ENCODE data around the gene TFF1. TPM values are rescaled to one million over a fixed set of nuclear protein-coding genes. Genes with fewer than 3 reads are reported as not detected.

Gene TFF1
- polyA plus RNA-seq (not detected in 2 replicates), polyA minus RNA-seq (not detected in 2 replicates)

GRCh38 chr21:42366292-42367010 lies at the start of gene TFF1:
TSS of gene TFF1 (minus strand) at chr21:42366535. CDS start at chr21:42366495, 40 bp downstream.
- no peaks in the 10 kb centered on the region for H3K36me3 ChIP-seq (ENCODE audit: insufficient read depth, low read length)
- H3K9me2 ChIP-seq (ENCODE audit: insufficient read depth, low read length), result no peaks in the 10 kb centered on the region
- no peaks in the 10 kb centered on the region for H3F3A ChIP-seq (ENCODE audit: insufficient read depth, low read length, poor library complexity, severe bottlenecking)
- H3K4me3 ChIP-seq (ENCODE audit: low read length), result no peak within 1 kb of the TSS
- no peaks in the 10 kb centered on the region for H3K79me2 ChIP-seq (replicated peaks; ENCODE audit: insufficient read depth, low read length)
- H4K20me1 ChIP-seq (ENCODE audit: insufficient read depth), result no peaks in the 10 kb centered on the region
- no peak within 1 kb of the TSS for H3K9ac ChIP-seq (ENCODE audit: low read length)
- H3K27me3 ChIP-seq (ENCODE audit: insufficient read depth, low read depth, low read length), result no peaks in the 10 kb centered on the region
- no peak within 1 kb of the TSS for H2AFZ ChIP-seq (ENCODE audit: low read depth, low read length)
- TF ChIP-seq, protein P1, sequence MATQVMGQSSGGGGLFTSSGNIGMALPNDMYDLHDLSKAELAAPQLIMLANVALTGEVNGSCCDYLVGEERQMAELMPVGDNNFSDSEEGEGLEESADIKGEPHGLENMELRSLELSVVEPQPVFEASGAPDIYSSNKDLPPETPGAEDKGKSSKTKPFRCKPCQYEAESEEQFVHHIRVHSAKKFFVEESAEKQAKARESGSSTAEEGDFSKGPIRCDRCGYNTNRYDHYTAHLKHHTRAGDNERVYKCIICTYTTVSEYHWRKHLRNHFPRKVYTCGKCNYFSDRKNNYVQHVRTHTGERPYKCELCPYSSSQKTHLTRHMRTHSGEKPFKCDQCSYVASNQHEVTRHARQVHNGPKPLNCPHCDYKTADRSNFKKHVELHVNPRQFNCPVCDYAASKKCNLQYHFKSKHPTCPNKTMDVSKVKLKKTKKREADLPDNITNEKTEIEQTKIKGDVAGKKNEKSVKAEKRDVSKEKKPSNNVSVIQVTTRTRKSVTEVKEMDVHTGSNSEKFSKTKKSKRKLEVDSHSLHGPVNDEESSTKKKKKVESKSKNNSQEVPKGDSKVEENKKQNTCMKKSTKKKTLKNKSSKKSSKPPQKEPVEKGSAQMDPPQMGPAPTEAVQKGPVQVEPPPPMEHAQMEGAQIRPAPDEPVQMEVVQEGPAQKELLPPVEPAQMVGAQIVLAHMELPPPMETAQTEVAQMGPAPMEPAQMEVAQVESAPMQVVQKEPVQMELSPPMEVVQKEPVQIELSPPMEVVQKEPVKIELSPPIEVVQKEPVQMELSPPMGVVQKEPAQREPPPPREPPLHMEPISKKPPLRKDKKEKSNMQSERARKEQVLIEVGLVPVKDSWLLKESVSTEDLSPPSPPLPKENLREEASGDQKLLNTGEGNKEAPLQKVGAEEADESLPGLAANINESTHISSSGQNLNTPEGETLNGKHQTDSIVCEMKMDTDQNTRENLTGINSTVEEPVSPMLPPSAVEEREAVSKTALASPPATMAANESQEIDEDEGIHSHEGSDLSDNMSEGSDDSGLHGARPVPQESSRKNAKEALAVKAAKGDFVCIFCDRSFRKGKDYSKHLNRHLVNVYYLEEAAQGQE (IDR thresholded peaks at IDR 0.05; ENCODE audit: borderline replicate concordance), result no peak
- TF ChIP-seq CTCF (IDR thresholded peaks at IDR 0.05; ENCODE audit: poor library complexity, severe bottlenecking) (no peak), EP300 (conservative IDR thresholded peaks at IDR 0.05; ENCODE audit: poor library complexity, severe bottlenecking) (no peak), RAD21 (conservative IDR thresholded peaks at IDR 0.05) (no peak), SMC3 (conservative IDR thresholded peaks at IDR 0.05; ENCODE audit: poor library complexity) (no peak)
- H3K4me2 ChIP-seq (ENCODE audit: low read length), result no peak within 1 kb of the TSS
- no peak within 1 kb of the TSS for H3K27ac ChIP-seq (ENCODE audit: low read length)
- no peaks in the 10 kb centered on the region for H3K9me3 ChIP-seq (ENCODE audit: low read length)

GRCh38 chr21:42414928-42415769 lies 48.8 kb upstream of the TFF1 start:
- no peaks in the 10 kb centered on the region for H3K36me3 ChIP-seq (ENCODE audit: insufficient read depth, low read length)
- no peaks in the 10 kb centered on the region for H3K9me3 ChIP-seq (ENCODE audit: low read length)
- H3K4me3 ChIP-seq (ENCODE audit: low read length), result no peak overlapping the region
- no peak overlapping the region for H2AFZ ChIP-seq (ENCODE audit: low read depth, low read length)
- no peaks in the 10 kb centered on the region for H3F3A ChIP-seq (ENCODE audit: insufficient read depth, low read length, poor library complexity, severe bottlenecking)
- no peaks in the 10 kb centered on the region for H3K79me2 ChIP-seq (replicated peaks; ENCODE audit: insufficient read depth, low read length)
- no peaks in the 10 kb centered on the region for H3K27me3 ChIP-seq (ENCODE audit: insufficient read depth, low read depth, low read length)
- no peak overlapping the region for H3K9ac ChIP-seq (ENCODE audit: low read length)
- no peaks in the 10 kb centered on the region for H3K9me2 ChIP-seq (ENCODE audit: insufficient read depth, low read length)
- no peak overlapping the region for H3K4me2 ChIP-seq (ENCODE audit: low read length)
- H3K27ac ChIP-seq (ENCODE audit: low read length), result no peak overlapping the region
- no peaks in the 10 kb centered on the region for H4K20me1 ChIP-seq (ENCODE audit: insufficient read depth)
- TF ChIP-seq RAD21 (conservative IDR thresholded peaks at IDR 0.05) (no peak), TAF1 (IDR thresholded peaks at IDR 0.05; ENCODE audit: low read depth) (no peak), POLR2AphosphoS5 (IDR thresholded peaks at IDR 0.05) (no peak), CTCF (IDR thresholded peaks at IDR 0.05; ENCODE audit: poor library complexity, severe bottlenecking) (no peak), MXI1 (conservative IDR thresholded peaks at IDR 0.05; ENCODE audit: poor library complexity, severe bottlenecking) (no peak), SMC3 (conservative IDR thresholded peaks at IDR 0.05; ENCODE audit: poor library complexity) (no peak), EZH2 (IDR thresholded peaks at IDR 0.05; ENCODE audit: borderline replicate concordance, insufficient read depth, low read length, poor library complexity, severe bottlenecking) (no peak), EP300 (conservative IDR thresholded peaks at IDR 0.05; ENCODE audit: poor library complexity, severe bottlenecking) (no peak)
- TF ChIP-seq, protein P1 (IDR thresholded peaks at IDR 0.05; ENCODE audit: borderline replicate concordance), result no peak

All from neural cell (in vitro differentiated cells).